GM21423 (cell line): ENCODE measurements around the gene NXF3.
"Not testable (repeated sequence)": the region's sequence is repeated elsewhere in the genome, so short reads cannot be mapped to it uniquely, and the experiment has no call there.

Experiments used
- ATAC-seq: cut with Tn5 transposase; IDR thresholded peaks from one replicate; pipeline ENCODE4 v1.9.1; 2021; ENCODE audit warnings: mild to moderate bottlenecking, moderate library complexity; ENCODE audit not compliant: unreplicated experiment

The NXF3 gene

GRCh38 chrX:103052625-103053024, 40.3 kb downstream of the NXF3 start:
- no peak for ATAC-seq

- no peak for ATAC-seq
Observed at GRCh38 chrX:103051260-103051789, 41.6 kb downstream of the NXF3 start.

- ATAC-seq = not testable (repeated sequence)
Observed at GRCh38 chrX:103033371-103033770, 59.6 kb downstream of the NXF3 start.
